ENCODE results near the gene STMN1.
A peak's percentile ranks its signal among the peaks of the same experiment; 100 is the strongest.
"Not testable (repeated sequence)": the region's sequence is repeated elsewhere in the genome, so short reads cannot be mapped to it uniquely, and the experiment has no call there.

STMN1 gene

GRCh38 chr1:25905680-25906643 is at the start of gene STMN1:
Gene STMN1 (minus strand): TSS chr1:25906419. CDS start chr1:25904676, 1,743 bp downstream.
- peak; percentile 60 to 88 (median 74) for DNase-seq

GRCh38 chr1:25955553-25955952 is 49.3 kb upstream of the STMN1 start:
- no peak for DNase-seq

DNA sequence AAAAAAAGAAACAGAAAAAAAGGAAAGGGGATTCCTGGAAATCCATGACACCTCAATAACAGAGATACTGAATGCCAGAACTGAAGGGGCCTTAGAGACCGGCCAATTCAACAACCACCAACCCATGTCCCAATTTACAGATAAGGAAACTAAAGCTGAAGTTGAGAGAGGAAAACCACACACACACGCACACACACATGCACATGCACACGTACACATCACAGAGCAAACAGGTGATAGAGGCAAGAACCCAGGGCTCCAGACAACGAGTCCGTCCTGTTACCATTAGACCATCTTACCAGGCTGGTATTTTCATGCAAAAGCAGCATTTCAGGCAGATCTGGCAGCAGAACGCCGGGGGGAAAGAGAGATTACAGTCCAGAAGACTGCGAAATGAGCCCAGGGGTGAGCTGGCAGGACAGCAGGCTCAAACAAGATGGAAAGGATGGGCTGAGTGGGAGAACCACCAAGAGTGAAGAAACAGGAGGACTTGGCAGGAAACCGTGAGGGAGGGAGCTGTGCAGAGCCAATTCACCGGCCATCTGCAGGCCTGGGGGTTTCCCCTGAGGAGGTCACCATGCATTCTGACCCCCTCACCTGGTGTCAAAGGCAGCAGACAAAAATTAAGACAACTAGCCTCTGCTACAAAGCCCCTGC is 48.2 kb upstream of the STMN1 start:
- DNase-seq = no peak

- no peak for DNase-seq
Observed at GRCh38 chr1:25952841-25953401, 46.7 kb upstream of the STMN1 start.

GRCh38 chr1:25948641-25949040 is 42.4 kb upstream of the STMN1 start:
- DNase-seq = no peak

DNA sequence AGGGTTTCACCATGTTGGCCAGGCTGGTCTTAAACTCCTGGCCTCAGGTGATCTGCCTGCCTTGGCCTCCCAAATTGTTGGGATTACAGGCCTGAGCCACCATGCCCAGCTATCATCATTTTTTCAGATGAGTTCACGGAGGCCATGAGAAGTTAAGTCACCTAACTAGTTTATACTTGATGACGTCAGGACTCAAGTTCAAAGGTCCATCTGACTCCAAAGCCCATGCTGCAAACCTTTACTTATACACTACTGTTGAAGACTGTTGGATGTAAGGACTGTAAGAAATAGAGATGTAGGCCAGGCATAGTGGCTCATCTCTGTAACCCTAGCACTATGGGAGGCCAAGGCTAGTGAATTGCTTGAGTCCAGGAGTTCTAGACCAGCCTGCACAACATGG is 40.8 kb upstream of the STMN1 start:
- DNase-seq = no peak

- no peak for DNase-seq
Observed at GRCh38 chr1:25945761-25946160, 39.5 kb upstream of the STMN1 start.

DNA sequence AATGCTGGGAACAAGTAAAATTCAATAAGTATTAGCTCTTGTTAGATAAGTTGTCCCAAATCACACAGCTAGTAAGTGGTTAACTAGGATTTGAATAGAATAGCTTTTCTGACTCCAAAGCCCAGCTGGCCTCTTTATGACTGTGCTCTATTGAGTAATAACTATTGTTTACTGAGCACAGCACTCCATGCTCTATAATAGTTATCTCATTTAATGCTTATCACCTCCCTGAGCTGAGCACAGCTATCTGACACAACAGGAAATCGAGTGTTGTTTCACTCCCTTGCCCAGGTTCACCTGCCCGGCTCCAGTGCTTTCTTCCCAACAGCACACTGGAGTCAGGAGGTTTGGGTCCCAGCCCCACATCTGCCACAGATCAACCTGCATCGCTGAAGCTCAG is 38.8 kb upstream of the STMN1 start:
- DNase-seq = no peak

DNA sequence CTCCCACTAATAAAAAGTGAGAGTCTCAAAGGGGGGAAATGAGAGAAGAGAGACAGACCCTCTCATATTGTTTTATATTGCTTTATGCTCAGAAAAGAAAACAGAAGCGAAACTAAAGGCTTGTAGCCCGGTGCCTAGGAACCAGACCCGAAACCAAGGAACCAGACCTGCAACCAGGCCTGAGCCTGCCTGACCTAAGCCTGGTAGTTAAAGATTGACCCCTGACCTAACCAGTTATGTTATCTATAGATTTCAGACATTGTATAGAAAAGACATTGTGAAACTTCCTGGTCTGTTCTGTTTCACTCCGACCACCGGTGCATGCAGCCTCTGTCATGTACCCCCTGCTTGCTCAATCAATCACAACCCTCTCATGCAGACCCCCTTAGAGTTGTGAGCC is 37.3 kb upstream of the STMN1 start:
- DNase-seq = not testable (repeated sequence)

GRCh38 chr1:25936947-25937346 is 30.7 kb upstream of the STMN1 start:
- DNase-seq = no peak

GRCh38 chr1:25933479-25934365 is 27.5 kb upstream of the STMN1 start:
- no peak for DNase-seq

- not testable (repeated sequence) for DNase-seq
Observed at GRCh38 chr1:25932811-25933400, 26.7 kb upstream of the STMN1 start.

DNA sequence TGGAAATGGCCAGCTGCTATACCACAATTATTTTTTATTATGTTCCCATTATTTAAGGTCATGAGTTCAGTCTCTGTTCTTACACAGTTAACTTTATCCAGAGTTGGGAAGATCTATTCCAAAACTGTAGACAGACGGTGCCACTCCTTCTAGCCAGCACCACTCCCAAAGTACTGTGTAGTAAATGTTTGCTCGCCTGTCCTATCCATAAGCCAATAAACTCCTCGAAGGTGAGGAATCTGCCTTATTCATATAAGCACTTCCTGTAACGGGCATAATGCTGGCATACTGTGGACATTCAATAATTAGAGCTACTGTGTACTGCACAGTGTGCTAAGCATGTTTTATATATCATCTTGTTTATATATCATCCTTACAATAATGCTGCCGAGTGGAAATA is 26.1 kb upstream of the STMN1 start:
- DNase-seq = no peak

DNA sequence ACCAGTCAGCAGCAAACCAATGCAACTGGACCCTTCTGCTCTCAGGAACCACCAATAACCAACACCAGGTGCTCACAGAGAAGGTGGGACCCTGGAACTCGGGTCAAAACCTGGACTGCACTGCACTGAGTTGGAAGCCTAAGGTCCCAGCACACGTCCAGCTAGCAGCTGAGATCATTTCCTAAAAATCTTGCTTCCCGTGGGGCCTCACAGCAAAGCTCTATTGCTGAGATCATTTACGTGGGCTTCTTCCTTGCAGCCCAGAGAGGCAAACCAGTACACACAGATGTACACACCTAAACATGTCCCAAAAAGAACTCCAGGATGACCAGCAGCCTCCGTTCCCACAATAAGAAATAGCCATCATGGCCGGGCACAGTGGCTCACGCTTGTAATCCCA is 22.8 kb upstream of the STMN1 start:
- no peak for DNase-seq

DNA sequence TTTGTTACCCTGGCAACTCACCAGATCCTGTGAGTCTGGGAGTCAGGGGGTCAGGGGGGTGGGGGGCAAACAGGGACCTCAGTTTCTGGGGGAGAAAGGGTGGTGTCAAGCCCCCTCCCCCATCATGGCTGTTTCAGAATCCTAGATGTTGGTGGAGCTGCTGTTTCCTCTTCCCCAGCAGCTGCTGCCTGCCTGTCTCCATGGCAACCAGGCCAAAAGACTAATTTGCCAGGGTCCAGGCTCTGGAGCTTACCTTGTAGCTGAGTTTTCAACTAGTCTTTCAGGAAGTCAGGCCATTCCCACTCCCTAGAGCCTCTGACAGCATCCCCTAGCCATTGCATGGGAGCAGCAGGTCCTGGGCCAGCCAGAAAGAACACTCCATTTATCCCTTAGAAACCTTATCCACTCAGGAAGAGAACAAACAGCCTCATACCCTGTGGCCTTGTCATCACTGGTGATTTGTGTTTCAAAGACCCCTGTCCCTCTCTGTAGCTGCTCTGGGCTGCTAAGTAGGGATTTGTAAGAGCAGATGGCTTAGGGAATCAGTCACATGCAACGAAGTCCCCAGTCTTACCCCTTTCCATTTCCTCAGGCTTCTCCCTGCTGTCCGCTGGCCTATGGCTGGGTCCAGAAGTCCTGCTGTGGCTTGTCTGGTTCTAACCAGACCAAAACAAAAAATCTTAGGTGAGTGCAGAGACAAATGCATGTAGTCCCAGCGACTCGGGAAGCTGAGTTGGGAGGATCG is 21.5 kb upstream of the STMN1 start:
- DNase-seq = no peak

GRCh38 chr1:25926731-25927496 is 20.7 kb upstream of the STMN1 start:
- no peak for DNase-seq

GRCh38 chr1:25924454-25924853 is 18.2 kb upstream of the STMN1 start:
- DNase-seq = no peak

- no peak for DNase-seq
Observed at GRCh38 chr1:25922971-25923552, 16.8 kb upstream of the STMN1 start.

DNA sequence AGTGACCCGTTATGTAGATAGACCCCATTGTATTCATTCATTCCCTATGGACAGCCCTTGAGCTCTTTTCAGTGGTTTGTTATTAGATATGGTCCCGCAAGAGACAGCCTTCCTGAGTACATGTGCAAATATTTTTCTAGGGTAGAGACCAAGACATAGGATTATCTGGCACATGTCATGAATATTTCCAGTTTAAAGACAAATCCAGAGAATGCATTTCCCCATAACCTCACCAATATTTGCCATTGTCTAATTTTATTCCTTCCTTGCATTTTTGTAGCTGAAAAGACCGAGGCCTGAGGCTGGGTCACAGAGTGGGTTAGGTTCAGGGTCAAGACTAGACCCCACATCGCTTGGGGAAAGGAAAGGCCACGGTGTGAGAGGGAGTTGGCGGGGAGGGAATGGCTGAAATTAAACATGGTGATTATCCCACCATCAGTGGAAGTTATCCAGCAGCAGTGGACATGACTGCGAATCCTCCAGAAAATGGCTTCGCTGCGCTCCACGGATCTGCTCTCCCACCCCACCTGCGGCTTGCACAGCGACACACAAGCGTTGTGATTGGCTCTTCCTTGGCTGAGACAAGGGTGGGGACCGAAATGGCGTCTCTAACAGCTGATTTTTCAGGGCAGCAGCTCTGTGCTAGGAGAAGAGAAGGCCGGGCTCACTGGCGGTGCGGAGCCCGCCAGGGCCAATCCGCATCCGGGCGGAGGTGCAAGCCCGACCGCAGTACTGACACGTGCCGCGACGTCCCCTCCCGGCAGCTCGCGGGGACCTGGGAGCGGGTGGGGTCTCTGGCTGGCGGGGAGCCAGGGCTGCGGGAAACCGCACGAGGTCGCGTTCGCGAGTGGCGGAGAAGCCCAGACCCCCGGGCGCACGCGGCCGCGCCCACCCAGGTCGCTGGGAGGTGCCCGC is 16.1 kb upstream of the STMN1 start:
- DNase-seq = peak in 3 of 4 experiments; percentile 11 to 42 (median 25)
